Suprapubic skin (tissue), 4 donors: ENCODE results near the gene GUCD1.
"Not testable (repeated sequence)": the region's sequence is repeated elsewhere in the genome, so short reads cannot be mapped to it uniquely, and the experiment has no call there.

ENCODE experiments used
- POLR2A ChIP-seq, 2 donors: fragments of 450-650 bp; IDR thresholded peaks; one replicate each; pipeline ENCODE4 v1.6.1; 2017; ENCODE audit warnings: antibody characterized with exemption in 2 of 2, mild to moderate bottlenecking in 2 of 2, moderate library complexity in 2 of 2
- POLR2AphosphoS5 ChIP-seq, 3 donors: sonication (generic); formaldehyde crosslinking; IDR thresholded peaks; one replicate each; pipeline ENCODE4 v1.6.1; 2017; ENCODE audit warnings: antibody characterized with exemption in 3 of 3
- TF ChIP-seq, protein P1 (sequence below), 2 donors: fragments of 200-600 bp in 1 of 2; fragments of 450-650 bp in 1 of 2; sonication (generic) in 1 of 2; IDR thresholded peaks; one replicate each; pipeline ENCODE4 v1.5.1; 2016 to 2019; ENCODE audit warnings: antibody characterized with exemption in 2 of 2, mild to moderate bottlenecking in 1 of 2, moderate library complexity in 1 of 2

DNA sequence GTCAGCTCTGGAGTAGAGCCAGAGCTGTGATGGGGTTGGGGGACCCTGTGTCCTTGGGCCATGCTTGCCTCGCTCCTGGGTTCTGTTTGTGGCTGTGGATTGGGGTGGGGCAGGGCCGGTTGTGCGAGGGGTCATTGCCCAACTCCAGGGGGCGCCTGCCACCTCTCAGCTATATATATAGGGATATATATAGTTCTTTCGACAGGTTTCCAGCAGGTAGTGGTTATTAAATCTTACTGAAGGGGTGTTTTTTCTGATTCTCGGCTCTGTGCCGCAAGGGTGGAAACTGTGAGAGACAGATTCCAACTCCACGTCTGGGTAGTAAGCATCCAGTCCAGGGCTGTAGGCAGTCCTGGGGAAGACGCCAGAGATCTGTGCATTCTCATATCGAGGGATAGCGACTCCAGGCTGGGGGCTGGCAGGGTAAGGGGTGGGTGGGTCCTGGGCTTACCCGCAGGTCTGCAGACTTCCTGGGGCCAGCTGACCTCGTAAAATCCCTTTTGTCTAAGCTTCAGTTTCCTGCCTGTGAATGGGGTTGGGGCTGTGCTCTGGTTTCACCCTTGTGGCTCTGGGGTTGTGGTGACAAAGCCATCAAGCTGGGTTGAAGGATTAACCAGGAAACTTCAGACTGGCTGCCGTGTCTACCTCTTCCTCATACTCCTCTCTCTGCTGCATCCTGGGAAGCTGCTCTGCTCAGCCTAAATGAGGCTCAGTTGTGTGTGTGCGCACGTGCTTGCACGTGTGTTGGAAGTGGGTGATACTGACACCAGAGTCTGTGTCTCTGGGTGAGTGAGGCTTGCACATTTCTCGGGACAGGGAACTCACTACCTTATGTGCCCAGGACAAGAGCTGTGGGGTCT, 49.1 kb upstream of the GUCD1 start:
- not testable (repeated sequence) for TF ChIP-seq POLR2A, POLR2AphosphoS5 (IDR thresholded peaks at IDR 0.05)
- TF ChIP-seq, protein P1, sequence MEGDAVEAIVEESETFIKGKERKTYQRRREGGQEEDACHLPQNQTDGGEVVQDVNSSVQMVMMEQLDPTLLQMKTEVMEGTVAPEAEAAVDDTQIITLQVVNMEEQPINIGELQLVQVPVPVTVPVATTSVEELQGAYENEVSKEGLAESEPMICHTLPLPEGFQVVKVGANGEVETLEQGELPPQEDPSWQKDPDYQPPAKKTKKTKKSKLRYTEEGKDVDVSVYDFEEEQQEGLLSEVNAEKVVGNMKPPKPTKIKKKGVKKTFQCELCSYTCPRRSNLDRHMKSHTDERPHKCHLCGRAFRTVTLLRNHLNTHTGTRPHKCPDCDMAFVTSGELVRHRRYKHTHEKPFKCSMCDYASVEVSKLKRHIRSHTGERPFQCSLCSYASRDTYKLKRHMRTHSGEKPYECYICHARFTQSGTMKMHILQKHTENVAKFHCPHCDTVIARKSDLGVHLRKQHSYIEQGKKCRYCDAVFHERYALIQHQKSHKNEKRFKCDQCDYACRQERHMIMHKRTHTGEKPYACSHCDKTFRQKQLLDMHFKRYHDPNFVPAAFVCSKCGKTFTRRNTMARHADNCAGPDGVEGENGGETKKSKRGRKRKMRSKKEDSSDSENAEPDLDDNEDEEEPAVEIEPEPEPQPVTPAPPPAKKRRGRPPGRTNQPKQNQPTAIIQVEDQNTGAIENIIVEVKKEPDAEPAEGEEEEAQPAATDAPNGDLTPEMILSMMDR (IDR thresholded peaks at IDR 0.05) = not testable (repeated sequence)
